H9 (cell line): ENCODE data around the gene PGAP6. TPM values are rescaled to one million over a fixed set of nuclear protein-coding genes. Genes with fewer than 3 reads are reported as not detected.

Source experiments
- DNase-seq: peaks from one replicate; pipeline ENCODE4 v3.0.0-alpha.2; 2017
- H2AFZ ChIP-seq: one replicate; pipeline ENCODE4 v1.6.1; 2013; ENCODE audit warnings: mild to moderate bottlenecking, low read length, control low read depth, moderate library complexity
- H2AK5ac ChIP-seq: 2 replicates; pipeline ENCODE4 v1.6.1; 2013; ENCODE audit warnings: low read length, control low read depth, mixed read lengths; ENCODE audit not compliant: insufficient read length
- H2BK120ac ChIP-seq: one replicate; pipeline ENCODE4 v1.6.1; 2013; ENCODE audit warnings: low read depth, mild to moderate bottlenecking, low read length, control low read depth, inconsistent platforms; ENCODE audit not compliant: poor library complexity, severe bottlenecking
- H2BK12ac ChIP-seq: 2 replicates; pipeline ENCODE4 v1.6.1; 2013; ENCODE audit warnings: low read length, control low read depth, mixed read lengths, low read depth; ENCODE audit not compliant: insufficient read length
- H2BK15ac ChIP-seq: 2 replicates; pipeline ENCODE4 v1.6.1; 2013; ENCODE audit warnings: low read depth, low read length, control low read depth
- H2BK20ac ChIP-seq: one replicate; pipeline ENCODE4 v1.6.1; 2013; ENCODE audit warnings: low read depth, mild to moderate bottlenecking, low read length, control low read depth, inconsistent platforms; ENCODE audit not compliant: poor library complexity, severe bottlenecking
- H2BK5ac ChIP-seq: 2 replicates; pipeline ENCODE4 v1.6.1; 2013; ENCODE audit warnings: low read length, control low read depth, mixed read lengths; ENCODE audit not compliant: insufficient read length
- H3K14ac ChIP-seq: 2 replicates; pipeline ENCODE4 v1.6.1; 2013; ENCODE audit warnings: low read length, control low read depth; ENCODE audit not compliant: insufficient read depth
- H3K18ac ChIP-seq: 2 replicates; pipeline ENCODE4 v1.6.1; 2013; ENCODE audit warnings: low read depth, mild to moderate bottlenecking, mixed read lengths, low read length, control low read depth; ENCODE audit not compliant: insufficient read length
- H3K23ac ChIP-seq: 2 replicates; pipeline ENCODE4 v1.6.1; 2013; ENCODE audit warnings: low read length, control low read depth, mixed read lengths, low read depth; ENCODE audit not compliant: insufficient read length
- H3K23me2 ChIP-seq: 2 replicates; pipeline ENCODE4 v1.6.1; 2013; ENCODE audit warnings: low read depth, mild to moderate bottlenecking, mixed read lengths, low read length, control low read depth; ENCODE audit not compliant: insufficient read length, poor library complexity, severe bottlenecking
- H3K27ac ChIP-seq: 2 replicates; pipeline ENCODE4 v1.5.1; 2013; ENCODE audit warnings: low read length, control low read depth, mixed read lengths, low read depth; ENCODE audit not compliant: insufficient read length
- H3K27me3 ChIP-seq: 2 replicates; pipeline ENCODE4 v1.6.1; 2013; ENCODE audit warnings: low read length, control low read depth, inconsistent platforms; ENCODE audit not compliant: insufficient read depth
- H3K4ac ChIP-seq: 2 replicates; pipeline ENCODE4 v1.6.1; 2013; ENCODE audit warnings: low read depth, mild to moderate bottlenecking, control low read depth, inconsistent platforms, low read length, moderate library complexity
- H3K4me1 ChIP-seq: 2 replicates; pipeline ENCODE4 v1.6.1; 2013; ENCODE audit warnings: low read length, control low read depth, inconsistent platforms; ENCODE audit not compliant: insufficient read depth
- H3K4me2 ChIP-seq: 2 replicates; pipeline ENCODE4 v1.6.1; 2013; ENCODE audit warnings: low read length, control low read depth, mixed read lengths; ENCODE audit not compliant: insufficient read length, insufficient read depth
- H3K56ac ChIP-seq: 2 replicates; pipeline ENCODE4 v1.6.1; 2013; ENCODE audit warnings: low read depth, mild to moderate bottlenecking, mixed read lengths, low read length, control low read depth; ENCODE audit not compliant: insufficient read length
- H3K79me1 ChIP-seq: 2 replicates; pipeline ENCODE4 v1.6.1; 2013; ENCODE audit warnings: low read depth, mild to moderate bottlenecking, moderate library complexity, low read length, control low read depth, inconsistent platforms; ENCODE audit not compliant: insufficient read depth, poor library complexity, severe bottlenecking
- H3K79me2 ChIP-seq: 2 replicates; pipeline ENCODE4 v1.6.1; 2013; ENCODE audit warnings: low read length, control low read depth, inconsistent platforms; ENCODE audit not compliant: insufficient read depth
- H3K9ac ChIP-seq: 2 replicates; pipeline ENCODE4 v1.6.1; 2013; ENCODE audit warnings: low read length, control low read depth, mixed read lengths; ENCODE audit not compliant: insufficient read length; ENCODE audit errors: extremely low read depth
- H3K9me3 ChIP-seq: one replicate; pipeline ENCODE4 v1.6.1; 2013; ENCODE audit warnings: low read depth, low read length, inconsistent platforms; ENCODE audit not compliant: control insufficient read depth
- H3T11ph ChIP-seq: one replicate; pipeline ENCODE4 v1.6.1; 2013; ENCODE audit warnings: mild to moderate bottlenecking, low read length, control low read depth, inconsistent platforms
- H4K20me1 ChIP-seq: one replicate; pipeline ENCODE4 v1.6.1; 2013; ENCODE audit not compliant: control insufficient read depth, insufficient read length, insufficient read depth
- H4K5ac ChIP-seq: 2 replicates; pipeline ENCODE4 v1.6.1; 2013; ENCODE audit warnings: low read depth, mild to moderate bottlenecking, mixed read lengths, low read length, control low read depth; ENCODE audit not compliant: insufficient read length
- H4K8ac ChIP-seq: replicated peaks from 2 replicates; pipeline ENCODE4 v1.6.1; 2013; ENCODE audit warnings: low read length, control low read depth, mixed read lengths, low read depth; ENCODE audit not compliant: insufficient read length
- H4K91ac ChIP-seq: 2 replicates; pipeline ENCODE4 v1.6.1; 2013; ENCODE audit warnings: low read depth, mild to moderate bottlenecking, moderate library complexity, mixed read lengths, low read length, control low read depth; ENCODE audit not compliant: insufficient read length
- H3K27ac Mint-ChIP-seq, 3 experiments: 2 replicates in 2 of 3; 3 replicates in 1 of 3; pipeline ENCODE4 v1.8.0; 2020 to 2021; ENCODE audit warnings: mixed read lengths in 3 of 3, mild to moderate bottlenecking in 1 of 3, moderate library complexity in 1 of 3
- H3K27me3 Mint-ChIP-seq: 2 replicates; pipeline ENCODE4 v1.8.0; 2021; ENCODE audit warnings: low read depth, mild to moderate bottlenecking, moderate library complexity, mixed read lengths
- H3K36me3 Mint-ChIP-seq, 3 experiments: 2 replicates in 2 of 3; 3 replicates in 1 of 3; pipeline ENCODE4 v1.8.0; 2020 to 2021; ENCODE audit warnings: low read depth in 3 of 3, mixed read lengths in 3 of 3; ENCODE audit not compliant: insufficient read depth in 1 of 3
- H3K4me1 Mint-ChIP-seq, 2 experiments: 2 replicates each; pipeline ENCODE4 v1.8.0; 2020; ENCODE audit warnings: mixed read lengths in 2 of 2
- H3K4me3 Mint-ChIP-seq, 2 experiments: 2 replicates in 1 of 2; 3 replicates in 1 of 2; pipeline ENCODE4 v1.8.0; 2020 to 2021; ENCODE audit warnings: mild to moderate bottlenecking in 2 of 2, mixed read lengths in 2 of 2, moderate library complexity in 1 of 2
- H3K9me3 Mint-ChIP-seq, 2 experiments: 2 replicates in 1 of 2; 3 replicates in 1 of 2; pipeline ENCODE4 v1.8.0; 2020; ENCODE audit warnings: mild to moderate bottlenecking in 2 of 2, mixed read lengths in 2 of 2, moderate library complexity in 1 of 2
- CTCF ChIP-seq: fragments of 200-600 bp; sonication (generic); conservative IDR thresholded peaks from 3 replicates; pipeline ENCODE4 v1.8.0; 2021; ENCODE audit warnings: antibody characterized with exemption, mild to moderate bottlenecking
- WGBS: extraction: QIAGEN DNeasy Blood & Tissue Kit; methylation state at CpG from one replicate; pipeline ENCODE4 v1.1.7; 2013; ENCODE audit warnings: missing lambda C conversion rate, low lambda C conversion rate, mixed read lengths; ENCODE audit not compliant: insufficient read length; ENCODE audit errors: extremely low coverage; 5-methylcytosine and 5-hydroxymethylcytosine counted together
- total RNA-seq: library from RNA; stranded (reverse); gene quantifications from 2 replicates; pipeline ENCODE4 v1.2.1, GENCODE V29; 2021

Gene PGAP6
- total RNA-seq, 1 experiment from 2014 or later, result 111 TPM

GRCh38 chr16:354291-354881, 27.4 kb downstream of the PGAP6 start:
- no peak overlapping the region for H2BK120ac ChIP-seq
- H4K91ac ChIP-seq, result no peak overlapping the region
- H2AK5ac ChIP-seq, result no peak overlapping the region
- H4K8ac ChIP-seq, result no peak overlapping the region
- peaks cover 0 to 17% (median 7%) of the 10 kb centered on the region in 3 experiments; a peak in 4 of 7 replicates for H3K36me3 Mint-ChIP-seq
- H2BK12ac ChIP-seq, result no peak overlapping the region
- no peak overlapping the region for H3K23ac ChIP-seq
- no peaks in the 10 kb centered on the region for H3K9me3 Mint-ChIP-seq
- H3K4me1 ChIP-seq, result no peaks in the 10 kb centered on the region
- TF ChIP-seq CTCF, result no peak
- H2AFZ ChIP-seq, result no peak overlapping the region
- H2BK5ac ChIP-seq, result no peak overlapping the region
- DNase-seq, result no peak
- no peak overlapping the region for H2BK20ac ChIP-seq
- no peaks in the 10 kb centered on the region for H4K20me1 ChIP-seq
- H3K4me1 Mint-ChIP-seq, result peaks cover 0 to 6% of the 10 kb centered on the region in 2 experiments; a peak in 2 of 4 replicates
- no peak overlapping the region for H3T11ph ChIP-seq
- no peak overlapping the region for H3K18ac ChIP-seq
- no peak overlapping the region for H2BK15ac ChIP-seq
- H3K4me3 Mint-ChIP-seq, result peak overlapping the region; percentile 15 to 63; a peak in 2 of 5 replicates
- H3K79me1 ChIP-seq, result no peaks in the 10 kb centered on the region
- H3K56ac ChIP-seq, result no peak overlapping the region
- no peak overlapping the region for H3K27ac Mint-ChIP-seq
- H3K4ac ChIP-seq, result no peak overlapping the region
- H4K5ac ChIP-seq, result no peak overlapping the region
- no peak overlapping the region for H3K27ac ChIP-seq
- peaks cover 4% of the 10 kb centered on the region for H3K23me2 ChIP-seq
- H3K9ac ChIP-seq, result no peak overlapping the region
- no peaks in the 10 kb centered on the region for H3K27me3 Mint-ChIP-seq
- H3K9me3 ChIP-seq, result no peaks in the 10 kb centered on the region
- no peaks in the 10 kb centered on the region for H3K27me3 ChIP-seq
- H3K79me2 ChIP-seq, result peaks cover 5% of the 10 kb centered on the region; the same call in 1 of the 2 replicates
- no peak overlapping the region for H3K14ac ChIP-seq
- H3K4me2 ChIP-seq, result no peak overlapping the region
- WGBS, result no CpG with 5 or more reads among the region's 12 CpGs
